Naive thymus-derived CD8-positive, alpha-beta T cell (primary cell): ENCODE results near the gene ACVR1. TPM values are rescaled to one million over a fixed set of nuclear protein-coding genes. Genes with fewer than 3 reads are reported as not detected.
"Not testable (repeated sequence)": the region's sequence is repeated elsewhere in the genome, so short reads cannot be mapped to it uniquely, and the experiment has no call there.

Experiments
- ATAC-seq, 2 donors: fragments of 150-1000 bp; cut with Tn5 transposase in 1 of 2; sonication (Bioruptor Pico), chemical (Tn5 transposase) in 1 of 2; 1 replicate in 1 of 2; 2 replicates in 1 of 2; pipeline ENCODE4 v1.10.0; 2021; ENCODE audit warnings: mild to moderate bottlenecking in 2 of 2, moderate library complexity in 2 of 2
- POLR2A ChIA-PET: fragments of 350-600 bp; sonication (Branson Sonifier 250); formaldehyde crosslinking; loops from one replicate; lab custom pipeline; 2021; ENCODE audit warnings: antibody characterized with exemption; lab: Charles Lee
- DNase-seq, 10 donors: peaks; one replicate each; pipeline versions ENCODE4 v3.0.0 to v3.0.0-alpha.2; 2020 to 2022
- H3K27ac Mint-ChIP-seq, 10 donors: one replicate each; pipeline ENCODE4 v1.8.0; 2020 to 2022; ENCODE audit warnings: mild to moderate bottlenecking in 10 of 10, mixed read lengths in 10 of 10, moderate library complexity in 4 of 10, inconsistent platforms in 1 of 10
- H3K27me3 Mint-ChIP-seq, 5 donors: one replicate each; pipeline ENCODE4 v1.8.0; 2021 to 2022; ENCODE audit warnings: mixed read lengths in 5 of 5
- H3K36me3 Mint-ChIP-seq, 3 donors: one replicate each; pipeline ENCODE4 v1.8.0; 2020 to 2022; ENCODE audit warnings: mixed read lengths in 3 of 3, mild to moderate bottlenecking in 2 of 3, inconsistent platforms in 1 of 3
- H3K4me1 Mint-ChIP-seq, 4 donors: one replicate each; pipeline ENCODE4 v1.8.0; 2021 to 2022; ENCODE audit warnings: mixed read lengths in 4 of 4
- H3K4me3 Mint-ChIP-seq, 10 donors: one replicate each; pipeline ENCODE4 v1.8.0; 2020 to 2022; ENCODE audit warnings: mild to moderate bottlenecking in 10 of 10, mixed read lengths in 10 of 10, moderate library complexity in 6 of 10, inconsistent platforms in 1 of 10
- H3K9me3 Mint-ChIP-seq, 9 donors: one replicate each; pipeline ENCODE4 v1.8.0; 2020 to 2022; ENCODE audit warnings: mixed read lengths in 9 of 9, mild to moderate bottlenecking in 3 of 9, inconsistent platforms in 1 of 9, moderate library complexity in 1 of 9
- polyA plus RNA-seq, 3 donors: library from polyadenylated mRNA; unstranded; fragments of 300-500 nt; fragmentation: Illumina TruSeq; gene quantifications; one replicate each; pipeline ENCODE4 v1.2.3, GENCODE V29; 2021
- total RNA-seq, 8 experiments: library from RNA in 2 of 8; stranded (reverse) in 2 of 8; gene quantifications; one replicate each; pipeline ENCODE4 v1.2.3 and lab custom pipeline; 2021 to 2026

The ACVR1 gene
- total and polyA plus RNA-seq, 5 experiments from 2014 or later, result 2.6 to 14.5 (median 4.3) TPM

- DNase-seq (no peak), ATAC-seq (no peak)
- POLR2A ChIA-PET, result no interaction called here
- Mint-ChIP-seq H3K27me3 (no peaks in the 10 kb centered on the region), H3K9me3 (peaks cover 0 to 21% (median 5%) of the 10 kb centered on the region in 9 donors), H3K27ac (no peak overlapping the region), H3K4me3 (no peak overlapping the region), H3K4me1 (peaks cover 0 to 1% (median 0%) of the 10 kb centered on the region in 4 donors), H3K36me3 (peaks cover 37 to 69% (median 63%) of the 10 kb centered on the region in 3 donors)
These were observed 140.6 kb downstream of the ACVR1 start for GRCh38 chr2:157735532-157735931.

GRCh38 chr2:157733263-157733662, 142.9 kb downstream of the ACVR1 start:
- Mint-ChIP-seq H3K36me3 (peaks cover 50 to 86% (median 69%) of the 10 kb centered on the region in 3 donors), H3K4me1 (peaks cover 0 to 1% (median 0%) of the 10 kb centered on the region in 4 donors), H3K4me3 (no peak overlapping the region), H3K9me3 (peaks cover 0 to 34% (median 9%) of the 10 kb centered on the region in 9 donors), H3K27me3 (no peaks in the 10 kb centered on the region), H3K27ac (no peak overlapping the region)
- POLR2A ChIA-PET, result interaction anchor here (0.7 kb wide), 1 partner anchor 426 kb away, joined by 3 read pairs; no protein-coding TSS in a partner anchor
- ATAC-seq, result no peak
- no peak for DNase-seq

- POLR2A ChIA-PET, result no interaction called here
- no peaks in the 10 kb centered on the region for H3K27me3 Mint-ChIP-seq
- no peak overlapping the region for H3K27ac Mint-ChIP-seq
- peaks cover 0 to 34% (median 9%) of the 10 kb centered on the region in 9 donors for H3K9me3 Mint-ChIP-seq
- H3K36me3 Mint-ChIP-seq, result peaks cover 46 to 79% (median 65%) of the 10 kb centered on the region in 3 donors
- H3K4me3 Mint-ChIP-seq, result no peak overlapping the region
- ATAC-seq (no peak), DNase-seq (no peak)
- peaks cover 0 to 1% (median 0%) of the 10 kb centered on the region in 4 donors for H3K4me1 Mint-ChIP-seq
These were observed 143.5 kb downstream of the ACVR1 start for GRCh38 chr2:157732596-157732995.

- H3K36me3 Mint-ChIP-seq, result peaks cover 36 to 67% (median 55%) of the 10 kb centered on the region in 3 donors
- no peak overlapping the region for H3K27ac Mint-ChIP-seq
- no peak for ATAC-seq
- no peaks in the 10 kb centered on the region for H3K27me3 Mint-ChIP-seq
- POLR2A ChIA-PET, result no interaction called here
- no peak overlapping the region for H3K4me3 Mint-ChIP-seq
- DNase-seq, result no peak
- H3K4me1 Mint-ChIP-seq, result no peaks in the 10 kb centered on the region
- H3K9me3 Mint-ChIP-seq, result peaks cover 5 to 58% (median 29%) of the 10 kb centered on the region in 9 donors
These were observed 148.4 kb downstream of the ACVR1 start for GRCh38 chr2:157727693-157728092.

- peaks cover 34 to 65% (median 52%) of the 10 kb centered on the region in 3 donors for H3K36me3 Mint-ChIP-seq
- H3K27me3 Mint-ChIP-seq, result no peaks in the 10 kb centered on the region
- POLR2A ChIA-PET, result no interaction called here
These were observed 149.2 kb downstream of the ACVR1 start for GRCh38 chr2:157726946-157727345.

GRCh38 chr2:157725846-157726245, 150.3 kb downstream of the ACVR1 start:
- no peak for DNase-seq
- Mint-ChIP-seq H3K27me3 (no peaks in the 10 kb centered on the region), H3K4me1 (no peaks in the 10 kb centered on the region), H3K36me3 (peaks cover 29 to 56% (median 48%) of the 10 kb centered on the region in 3 donors), H3K27ac (no peak overlapping the region), H3K9me3 (peaks cover 10 to 58% (median 36%) of the 10 kb centered on the region in 9 donors), H3K4me3 (no peak overlapping the region)
- no peak for ATAC-seq
- POLR2A ChIA-PET, result no interaction called here

More at GRCh38 chr2:157726946-157727345, 149.2 kb downstream of the ACVR1 start:
- no peak overlapping the region for H3K4me3 Mint-ChIP-seq
- DNase-seq, result no peak
- no peaks in the 10 kb centered on the region for H3K4me1 Mint-ChIP-seq
- peaks cover 9 to 58% (median 35%) of the 10 kb centered on the region in 9 donors for H3K9me3 Mint-ChIP-seq
- no peak for ATAC-seq
- no peak overlapping the region for H3K27ac Mint-ChIP-seq

GRCh38 chr2:157722580-157723234, 153.4 kb downstream of the ACVR1 start:
- Mint-ChIP-seq H3K4me3 (no peak overlapping the region), H3K27me3 (no peaks in the 10 kb centered on the region), H3K36me3 (peaks cover 17 to 47% (median 42%) of the 10 kb centered on the region in 3 donors), H3K4me1 (no peaks in the 10 kb centered on the region), H3K27ac (no peak overlapping the region), H3K9me3 (peaks cover 7 to 48% (median 36%) of the 10 kb centered on the region in 9 donors)
- POLR2A ChIA-PET, result no interaction called here
- ATAC-seq, result no peak
- DNase-seq, result peak in 1 of 10 donors; percentile 1

GRCh38 chr2:157720504-157720903, 155.6 kb downstream of the ACVR1 start:
- ATAC-seq (no peak), DNase-seq (no peak)
- Mint-ChIP-seq H3K9me3 (peaks cover 7 to 53% (median 36%) of the 10 kb centered on the region in 9 donors), H3K4me3 (no peak overlapping the region), H3K27ac (no peak overlapping the region), H3K27me3 (no peaks in the 10 kb centered on the region), H3K4me1 (no peaks in the 10 kb centered on the region), H3K36me3 (peaks cover 9 to 38% (median 34%) of the 10 kb centered on the region in 3 donors)
- POLR2A ChIA-PET, result no interaction called here

GRCh38 chr2:157704653-157705052, 171.5 kb downstream of the ACVR1 start:
- Mint-ChIP-seq H3K9me3 (peaks cover 13 to 69% (median 44%) of the 10 kb centered on the region in 9 donors), H3K36me3 (peaks cover 0 to 49% (median 31%) of the 10 kb centered on the region in 3 donors)
- H3K4me1 Mint-ChIP-seq, DNase-seq, H3K27ac Mint-ChIP-seq, H3K4me3 Mint-ChIP-seq, H3K27me3 Mint-ChIP-seq, ATAC-seq, POLR2A ChIA-PET: not testable (repeated sequence)

- H3K4me3 Mint-ChIP-seq, H3K4me1 Mint-ChIP-seq, ATAC-seq, H3K27me3 Mint-ChIP-seq, DNase-seq, POLR2A ChIA-PET, H3K27ac Mint-ChIP-seq: not testable (repeated sequence)
- Mint-ChIP-seq H3K36me3 (peaks cover 0 to 49% (median 31%) of the 10 kb centered on the region in 3 donors), H3K9me3 (peaks cover 13 to 66% (median 40%) of the 10 kb centered on the region in 9 donors)
These were observed 172.0 kb downstream of the ACVR1 start for GRCh38 chr2:157704148-157704547.

- ATAC-seq, result no peak
- POLR2A ChIA-PET, result no interaction called here
- H3K27me3 Mint-ChIP-seq, result peaks cover 0 to 3% (median 0%) of the 10 kb centered on the region in 5 donors
These were observed 176.3 kb downstream of the ACVR1 start for GRCh38 chr2:157699806-157700205.

GRCh38 chr2:157699009-157699408, 177.1 kb downstream of the ACVR1 start:
- no peak for ATAC-seq
- POLR2A ChIA-PET, result no interaction called here
- DNase-seq, result no peak
- Mint-ChIP-seq H3K36me3 (peaks cover 0 to 21% (median 15%) of the 10 kb centered on the region in 3 donors), H3K27me3 (peaks cover 0 to 3% (median 0%) of the 10 kb centered on the region in 5 donors), H3K27ac (no peak overlapping the region), H3K4me3 (no peak overlapping the region), H3K9me3 (peaks cover 8 to 39% (median 27%) of the 10 kb centered on the region in 9 donors), H3K4me1 (no peaks in the 10 kb centered on the region)

More at GRCh38 chr2:157699806-157700205, 176.3 kb downstream of the ACVR1 start:
- no peaks in the 10 kb centered on the region for H3K4me1 Mint-ChIP-seq
- peaks cover 0 to 21% (median 15%) of the 10 kb centered on the region in 3 donors for H3K36me3 Mint-ChIP-seq
- no peak overlapping the region for H3K27ac Mint-ChIP-seq
- H3K4me3 Mint-ChIP-seq, result no peak overlapping the region
- peaks cover 8 to 39% (median 27%) of the 10 kb centered on the region in 9 donors for H3K9me3 Mint-ChIP-seq
- no peak for DNase-seq

GRCh38 chr2:157698430-157698829, 177.7 kb downstream of the ACVR1 start:
- no peaks in the 10 kb centered on the region for H3K4me1 Mint-ChIP-seq
- peaks cover 0 to 18% (median 16%) of the 10 kb centered on the region in 3 donors for H3K36me3 Mint-ChIP-seq
- H3K9me3 Mint-ChIP-seq, result peaks cover 8 to 39% (median 27%) of the 10 kb centered on the region in 9 donors
- POLR2A ChIA-PET, result no interaction called here
- H3K4me3 Mint-ChIP-seq, result no peak overlapping the region
- H3K27me3 Mint-ChIP-seq, result peaks cover 0 to 4% (median 0%) of the 10 kb centered on the region in 5 donors
- no peak overlapping the region for H3K27ac Mint-ChIP-seq
- DNase-seq (no peak), ATAC-seq (no peak)
